ENCODE data around the gene TMEM150B. TPM values are rescaled to one million over a fixed set of nuclear protein-coding genes. Genes with fewer than 3 reads are reported as not detected.

TMEM150B gene
- total RNA-seq, 1 experiment from 2014 or later = not detected

- Histone ChIP-seq H3K36me3 (ENCODE audit: low read depth, low read length) (no peaks in the 10 kb centered on the region), H3K9me3 (ENCODE audit: low read length) (no peaks in the 10 kb centered on the region), H3K9ac (ENCODE audit: low read length) (no peak overlapping the region), H3K27me3 (ENCODE audit: low read length) (no peaks in the 10 kb centered on the region), H3K4me2 (ENCODE audit: low read length) (no peak overlapping the region), H3K27ac (ENCODE audit: low read length) (no peak overlapping the region), H4K20me1 (ENCODE audit: low read length) (no peaks in the 10 kb centered on the region), H3K4me1 (ENCODE audit: insufficient read depth, low read length) (no peaks in the 10 kb centered on the region), H3K9me2 (replicated peaks; ENCODE audit: low read length) (no peaks in the 10 kb centered on the region), H3F3A (ENCODE audit: low read length, unreplicated experiment) (no peaks in the 10 kb centered on the region), H3K4me3 (ENCODE audit: low read length) (no peak overlapping the region), H2AFZ (ENCODE audit: low read length) (no peak overlapping the region), H3K79me2 (ENCODE audit: low read length) (no peaks in the 10 kb centered on the region)
- no peak for ATAC-seq
- no peak for TF ChIP-seq CTCF (conservative IDR thresholded peaks at IDR 0.05; ENCODE audit: low read depth, low read length)
- TF ChIP-seq EZH2 (IDR thresholded peaks at IDR 0.05; ENCODE audit: low read length, unreplicated experiment) = no peak
- no peak for TF ChIP-seq EZH2phosphoT487 (IDR thresholded peaks at IDR 0.05; ENCODE audit: borderline replicate concordance, low read length)
- intact Hi-C loops (cut with micrococcal nuclease) = no loop called here
- BruUV-seq (replicated peaks) = no TSS peak
- ChIA-PET POLR2A (ENCODE audit: unreplicated experiment) (interaction anchor here (0.6 kb wide), 1 partner anchor 18 kb away, joined by 4 read pairs; the partner anchor contains the start of gene KMT5C), CTCF (no interaction called here)
- DNase-seq = no peak
Observed at GRCh38 chr19:55320844-55321419, 4.2 kb downstream of the TMEM150B start.

- H3K9me2 ChIP-seq (replicated peaks; ENCODE audit: low read length) = no peaks in the 10 kb centered on the region
- intact Hi-C loops (cut with micrococcal nuclease) = no loop called here
- H3K4me2 ChIP-seq (ENCODE audit: low read length) = no peak overlapping the region
- no peak overlapping the region for H3K27ac ChIP-seq (ENCODE audit: low read length)
- H3K79me2 ChIP-seq (ENCODE audit: low read length) = no peaks in the 10 kb centered on the region
- H3K9ac ChIP-seq (ENCODE audit: low read length) = no peak overlapping the region
- H3F3A ChIP-seq (ENCODE audit: low read length, unreplicated experiment) = no peaks in the 10 kb centered on the region
- H3K4me1 ChIP-seq (ENCODE audit: insufficient read depth, low read length) = no peaks in the 10 kb centered on the region
- ChIA-PET POLR2A (ENCODE audit: unreplicated experiment) (no interaction called here), CTCF (no interaction called here)
- peak; percentile 37; the same call in 1 of the 2 replicates for ATAC-seq
- H4K20me1 ChIP-seq (ENCODE audit: low read length) = no peaks in the 10 kb centered on the region
- no peak for DNase-seq
- no peak overlapping the region for H3K4me3 ChIP-seq (ENCODE audit: low read length)
- BruUV-seq (replicated peaks) = no TSS peak
- H2AFZ ChIP-seq (ENCODE audit: low read length) = no peak overlapping the region
- H3K27me3 ChIP-seq (ENCODE audit: low read length) = no peaks in the 10 kb centered on the region
- TF ChIP-seq EZH2phosphoT487 (IDR thresholded peaks at IDR 0.05; ENCODE audit: borderline replicate concordance, low read length) (no peak), EZH2 (IDR thresholded peaks at IDR 0.05; ENCODE audit: low read length, unreplicated experiment) (no peak), CTCF (conservative IDR thresholded peaks at IDR 0.05; ENCODE audit: low read depth, low read length) (no peak)
- H3K9me3 ChIP-seq (ENCODE audit: low read length) = no peaks in the 10 kb centered on the region
- no peaks in the 10 kb centered on the region for H3K36me3 ChIP-seq (ENCODE audit: low read depth, low read length)
Observed at GRCh38 chr19:55319785-55320184, 5.4 kb downstream of the TMEM150B start.

GRCh38 chr19:55316646-55317045, 8.5 kb downstream of the TMEM150B start:
- H3K4me3 ChIP-seq (ENCODE audit: low read length) = no peak overlapping the region
- H3K4me2 ChIP-seq (ENCODE audit: low read length) = no peak overlapping the region
- ATAC-seq (no peak), DNase-seq (no peak)
- no peaks in the 10 kb centered on the region for H3K79me2 ChIP-seq (ENCODE audit: low read length)
- ChIA-PET POLR2A (ENCODE audit: unreplicated experiment) (no interaction called here), CTCF (no interaction called here)
- H3K9me3 ChIP-seq (ENCODE audit: low read length) = no peaks in the 10 kb centered on the region
- H3K27ac ChIP-seq (ENCODE audit: low read length) = no peak overlapping the region
- BruUV-seq (replicated peaks) = no TSS peak
- no peaks in the 10 kb centered on the region for H3K9me2 ChIP-seq (replicated peaks; ENCODE audit: low read length)
- H3K27me3 ChIP-seq (ENCODE audit: low read length) = no peaks in the 10 kb centered on the region
- no peaks in the 10 kb centered on the region for H3K4me1 ChIP-seq (ENCODE audit: insufficient read depth, low read length)
- H2AFZ ChIP-seq (ENCODE audit: low read length) = no peak overlapping the region
- no peaks in the 10 kb centered on the region for H3F3A ChIP-seq (ENCODE audit: low read length, unreplicated experiment)
- H3K9ac ChIP-seq (ENCODE audit: low read length) = no peak overlapping the region
- intact Hi-C loops (cut with micrococcal nuclease) = no loop called here
- no peaks in the 10 kb centered on the region for H3K36me3 ChIP-seq (ENCODE audit: low read depth, low read length)
- TF ChIP-seq EZH2 (IDR thresholded peaks at IDR 0.05; ENCODE audit: low read length, unreplicated experiment) (no peak), EZH2phosphoT487 (IDR thresholded peaks at IDR 0.05; ENCODE audit: borderline replicate concordance, low read length) (no peak), CTCF (conservative IDR thresholded peaks at IDR 0.05; ENCODE audit: low read depth, low read length) (no peak)
- H4K20me1 ChIP-seq (ENCODE audit: low read length) = no peaks in the 10 kb centered on the region

Measured in PC-3 (cell line).